ENCODE measurements around the gene RIMBP2. TPM values are rescaled to one million over a fixed set of nuclear protein-coding genes. Genes with fewer than 3 reads are reported as not detected.

Gene RIMBP2
- polyA plus RNA-seq, 1 donor from 2014 or later: 14.6 TPM

DNA sequence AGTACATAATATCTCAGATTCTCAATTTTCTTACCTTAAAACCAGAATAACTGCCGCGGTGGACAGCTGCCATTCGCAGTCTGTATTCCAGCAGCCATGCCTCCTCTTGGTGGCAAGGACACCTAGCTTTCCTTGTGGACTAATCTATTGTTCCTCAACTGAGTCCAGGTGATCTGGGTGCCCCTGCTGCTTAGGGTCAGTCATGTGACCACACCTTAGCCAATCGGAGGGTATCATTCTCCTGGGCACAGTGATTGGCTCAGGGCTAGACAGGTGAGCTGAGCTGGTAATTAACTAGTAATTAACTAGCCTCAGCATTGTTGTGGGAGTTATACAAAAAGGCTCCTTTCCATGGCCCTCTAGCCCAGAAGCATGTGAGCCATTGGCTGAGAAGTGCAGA is 55.0 kb downstream of the RIMBP2 start:
- no peak overlapping the region for H3K4me3 ChIP-seq (ENCODE audit: low read length)
- no peaks in the 10 kb centered on the region for H3K36me3 ChIP-seq (ENCODE audit: insufficient read depth, low read length)
- H3F3A ChIP-seq (ENCODE audit: insufficient read depth, low read length, poor library complexity, severe bottlenecking): no peaks in the 10 kb centered on the region
- no peak overlapping the region for H2AFZ ChIP-seq (ENCODE audit: low read depth, low read length)
- no peaks in the 10 kb centered on the region for H4K20me1 ChIP-seq (ENCODE audit: insufficient read depth)
- no peaks in the 10 kb centered on the region for H3K9me2 ChIP-seq (ENCODE audit: insufficient read depth, low read length)
- H3K79me2 ChIP-seq (replicated peaks; ENCODE audit: insufficient read depth, low read length): no peaks in the 10 kb centered on the region
- H3K27ac ChIP-seq (ENCODE audit: low read length): no peak overlapping the region
- no peaks in the 10 kb centered on the region for H3K9me3 ChIP-seq (ENCODE audit: low read length)
- TF ChIP-seq EZH2 (IDR thresholded peaks at IDR 0.05; ENCODE audit: borderline replicate concordance, insufficient read depth, low read length, poor library complexity, severe bottlenecking): no peak
- no peak for TF ChIP-seq TAF1 (IDR thresholded peaks at IDR 0.05; ENCODE audit: low read depth)
- TF ChIP-seq POLR2AphosphoS5 (IDR thresholded peaks at IDR 0.05): no peak
- no peak for TF ChIP-seq EP300 (conservative IDR thresholded peaks at IDR 0.05; ENCODE audit: poor library complexity, severe bottlenecking)
- no peaks in the 10 kb centered on the region for H3K27me3 ChIP-seq (ENCODE audit: insufficient read depth, low read depth, low read length)
- no peak overlapping the region for H3K9ac ChIP-seq (ENCODE audit: low read length)
- H3K4me2 ChIP-seq (ENCODE audit: low read length): no peak overlapping the region

- H3K4me3 ChIP-seq (ENCODE audit: low read length): no peak overlapping the region
- H4K20me1 ChIP-seq (ENCODE audit: insufficient read depth): no peaks in the 10 kb centered on the region
- H3K27ac ChIP-seq (ENCODE audit: low read length): no peak overlapping the region
- H3K9me3 ChIP-seq (ENCODE audit: low read length): no peaks in the 10 kb centered on the region
- TF ChIP-seq TAF1 (IDR thresholded peaks at IDR 0.05; ENCODE audit: low read depth) (no peak), EP300 (conservative IDR thresholded peaks at IDR 0.05; ENCODE audit: poor library complexity, severe bottlenecking) (no peak), MXI1 (conservative IDR thresholded peaks at IDR 0.05; ENCODE audit: poor library complexity, severe bottlenecking) (no peak), EZH2 (IDR thresholded peaks at IDR 0.05; ENCODE audit: borderline replicate concordance, insufficient read depth, low read length, poor library complexity, severe bottlenecking) (no peak), POLR2AphosphoS5 (IDR thresholded peaks at IDR 0.05) (no peak), RAD21 (conservative IDR thresholded peaks at IDR 0.05) (no peak), SMC3 (conservative IDR thresholded peaks at IDR 0.05; ENCODE audit: poor library complexity) (no peak), REST (IDR thresholded peaks at IDR 0.05; ENCODE audit: borderline replicate concordance) (no peak)
- TF ChIP-seq, protein P1, sequence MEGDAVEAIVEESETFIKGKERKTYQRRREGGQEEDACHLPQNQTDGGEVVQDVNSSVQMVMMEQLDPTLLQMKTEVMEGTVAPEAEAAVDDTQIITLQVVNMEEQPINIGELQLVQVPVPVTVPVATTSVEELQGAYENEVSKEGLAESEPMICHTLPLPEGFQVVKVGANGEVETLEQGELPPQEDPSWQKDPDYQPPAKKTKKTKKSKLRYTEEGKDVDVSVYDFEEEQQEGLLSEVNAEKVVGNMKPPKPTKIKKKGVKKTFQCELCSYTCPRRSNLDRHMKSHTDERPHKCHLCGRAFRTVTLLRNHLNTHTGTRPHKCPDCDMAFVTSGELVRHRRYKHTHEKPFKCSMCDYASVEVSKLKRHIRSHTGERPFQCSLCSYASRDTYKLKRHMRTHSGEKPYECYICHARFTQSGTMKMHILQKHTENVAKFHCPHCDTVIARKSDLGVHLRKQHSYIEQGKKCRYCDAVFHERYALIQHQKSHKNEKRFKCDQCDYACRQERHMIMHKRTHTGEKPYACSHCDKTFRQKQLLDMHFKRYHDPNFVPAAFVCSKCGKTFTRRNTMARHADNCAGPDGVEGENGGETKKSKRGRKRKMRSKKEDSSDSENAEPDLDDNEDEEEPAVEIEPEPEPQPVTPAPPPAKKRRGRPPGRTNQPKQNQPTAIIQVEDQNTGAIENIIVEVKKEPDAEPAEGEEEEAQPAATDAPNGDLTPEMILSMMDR (IDR thresholded peaks at IDR 0.05; ENCODE audit: poor library complexity, severe bottlenecking): no peak
- no peaks in the 10 kb centered on the region for H3K79me2 ChIP-seq (replicated peaks; ENCODE audit: insufficient read depth, low read length)
- no peaks in the 10 kb centered on the region for H3K27me3 ChIP-seq (ENCODE audit: insufficient read depth, low read depth, low read length)
- no peaks in the 10 kb centered on the region for H3K36me3 ChIP-seq (ENCODE audit: insufficient read depth, low read length)
- H3F3A ChIP-seq (ENCODE audit: insufficient read depth, low read length, poor library complexity, severe bottlenecking): no peaks in the 10 kb centered on the region
- no peak overlapping the region for H2AFZ ChIP-seq (ENCODE audit: low read depth, low read length)
- H3K4me2 ChIP-seq (ENCODE audit: low read length): no peak overlapping the region
- H3K9me2 ChIP-seq (ENCODE audit: insufficient read depth, low read length): no peaks in the 10 kb centered on the region
- H3K9ac ChIP-seq (ENCODE audit: low read length): no peak overlapping the region
These were observed 57.8 kb downstream of the RIMBP2 start for GRCh38 chr12:130658145-130658911.

All from neural cell (in vitro differentiated cells).